HepG2 (cell line): ENCODE results near the gene IL22RA1. TPM values are rescaled to one million over a fixed set of nuclear protein-coding genes. Genes with fewer than 3 reads are reported as not detected.

Experiments used
- CHD2 ChIP-seq: IDR thresholded peaks from 2 replicates; pipeline ENCODE4 v1.6.1; 2011; ENCODE audit warnings: low read depth, low read length, improper control_type of control experiment
- CHD4 ChIP-seq: fragments of 200-600 bp; sonication (generic); IDR thresholded peaks from 2 replicates; pipeline ENCODE4 v1.7.0; 2017; ENCODE audit warnings: mild to moderate bottlenecking, low read length, borderline replicate concordance
- GTF3A ChIP-seq: sonication (generic); formaldehyde crosslinking; conservative IDR thresholded peaks from 2 replicates; pipeline ENCODE4 v1.4.0; 2020; ENCODE audit warnings: mild to moderate bottlenecking, missing genetic modification reagents
- SP2 ChIP-seq: sonication (generic); formaldehyde crosslinking; IDR thresholded peaks from 2 replicates; pipeline ENCODE4 v1.5.1; 2020; ENCODE audit warnings: mild to moderate bottlenecking, missing genetic modification reagents
- STAG1 ChIP-seq: sonication (generic); formaldehyde crosslinking; IDR thresholded peaks from 2 replicates; pipeline ENCODE4 v1.4.0; 2020; ENCODE audit warnings: missing genetic modification reagents
- TMF1 ChIP-seq: sonication (generic); formaldehyde crosslinking; IDR thresholded peaks from 2 replicates; pipeline ENCODE4 v1.8.1; 2022; ENCODE audit warnings: low read depth, missing genetic modification reagents
- TP53 ChIP-seq: sonication (generic); formaldehyde crosslinking; conservative IDR thresholded peaks from 2 replicates; pipeline ENCODE4 v1.4.0; 2020; ENCODE audit warnings: missing genetic modification reagents
- ZNF282 ChIP-seq: fragments of 450-650 bp; IDR thresholded peaks from 2 replicates; pipeline ENCODE4 v1.6.1; 2018; ENCODE audit not compliant: partially characterized antibody
- ZNF33A ChIP-seq: sonication (generic); formaldehyde crosslinking; IDR thresholded peaks from 2 replicates; pipeline ENCODE4 v1.5.1; 2020; ENCODE audit warnings: missing genetic modification reagents, mild to moderate bottlenecking, moderate library complexity, borderline replicate concordance
- ZNF350 ChIP-seq: sonication (generic); formaldehyde crosslinking; IDR thresholded peaks from 2 replicates; pipeline ENCODE4 v1.4.0; 2020; ENCODE audit warnings: mild to moderate bottlenecking, low read depth, missing genetic modification reagents, borderline replicate concordance
- ZNF709 ChIP-seq: sonication (generic); formaldehyde crosslinking; IDR thresholded peaks from 2 replicates; pipeline ENCODE4 v1.5.0; 2020; ENCODE audit warnings: mild to moderate bottlenecking, missing genetic modification reagents
- polyA plus RNA-seq, 8 experiments: library from polyadenylated mRNA; depleted of rRNA in 3 of 8; stranded (reverse) in 7 of 8; unstranded in 1 of 8; fragments of >200 nt; fragmentation: Illumina TruSeq in 4 of 8; extraction: Trizol in 4 of 8; gene quantifications; 2 replicates each; pipeline versions ENCODE4 v1.2.1 to v1.2.3, GENCODE V29; 2011 to 2016; ENCODE audit warnings: low read depth in 4 of 8, missing spikeins in 1 of 8, mixed read lengths in 1 of 8; ENCODE audit not compliant: insufficient read depth in 1 of 8
- total RNA-seq, 5 experiments: library from RNA; depleted of rRNA; stranded (reverse); fragments of >200 nt; fragmentation: Illumina TruSeq; extraction: Trizol; gene quantifications; 2 replicates each; pipeline ENCODE4 v1.2.3, GENCODE V29; 2016; ENCODE audit warnings: low read depth in 1 of 5
- TF ChIP-seq, protein P1 (sequence below): sonication (generic); formaldehyde crosslinking; IDR thresholded peaks from 2 replicates; pipeline ENCODE4 v1.8.1; 2022; ENCODE audit warnings: mild to moderate bottlenecking, missing genetic modification reagents
- TF ChIP-seq, protein P2 (sequence below): sonication (generic); formaldehyde crosslinking; IDR thresholded peaks from 2 replicates; pipeline ENCODE4 v1.4.0; 2020; ENCODE audit warnings: low read depth, missing genetic modification reagents
- TF ChIP-seq, protein P3 (sequence below): sonication (generic); formaldehyde crosslinking; IDR thresholded peaks from 2 replicates; pipeline ENCODE4 v1.4.0; 2020; ENCODE audit warnings: missing genetic modification reagents
- TF ChIP-seq, protein P4 (sequence below): sonication (generic); formaldehyde crosslinking; IDR thresholded peaks from 2 replicates; pipeline ENCODE4 v1.4.0; 2020; ENCODE audit warnings: missing genetic modification reagents

Gene IL22RA1
- total and polyA plus RNA-seq, 2 of the 13 experiments (the other 11 are each of a cell fraction or from before 2014, with no cell fraction given), result 4.4 to 10.2 TPM

DNA sequence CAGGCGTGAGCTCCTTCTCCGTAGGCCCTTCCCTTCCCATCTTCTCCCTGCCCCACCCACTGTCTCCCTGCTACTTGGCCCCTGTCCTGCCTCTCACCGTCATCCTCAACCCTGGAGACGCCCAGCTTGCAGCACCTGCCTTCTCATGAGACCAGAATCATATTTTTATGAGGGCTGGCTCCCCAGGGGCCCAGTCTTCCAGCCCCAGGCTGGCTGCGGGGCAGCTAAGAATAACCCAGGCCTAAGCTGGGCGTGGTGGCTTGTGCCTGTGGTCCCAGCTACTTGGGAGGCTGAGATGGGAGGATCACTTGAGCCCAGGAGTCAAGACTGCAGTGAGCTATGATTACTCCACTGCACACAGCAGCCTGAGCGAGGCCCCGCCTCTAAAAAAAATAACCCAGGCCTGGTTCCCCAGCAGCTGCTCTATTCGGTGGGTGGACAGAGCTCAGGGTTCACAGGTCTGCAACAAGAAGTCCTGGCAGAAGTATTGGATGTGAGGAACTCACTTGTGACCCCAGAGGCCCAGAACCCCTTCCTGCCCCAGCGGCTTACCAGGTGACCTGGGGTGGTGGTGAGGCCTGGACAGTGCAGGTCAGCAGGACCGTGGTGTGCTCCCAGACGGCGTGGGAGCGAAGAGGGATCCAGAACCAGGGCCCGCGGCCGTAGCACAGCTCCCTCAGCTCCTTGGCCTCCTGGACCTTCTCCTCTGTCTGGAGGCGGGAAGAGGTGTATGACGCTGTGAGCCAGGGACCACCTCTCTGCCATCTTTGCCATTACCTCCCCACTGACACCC, 37.4 kb downstream of the IL22RA1 start (continued):
- TF ChIP-seq, protein P1, sequence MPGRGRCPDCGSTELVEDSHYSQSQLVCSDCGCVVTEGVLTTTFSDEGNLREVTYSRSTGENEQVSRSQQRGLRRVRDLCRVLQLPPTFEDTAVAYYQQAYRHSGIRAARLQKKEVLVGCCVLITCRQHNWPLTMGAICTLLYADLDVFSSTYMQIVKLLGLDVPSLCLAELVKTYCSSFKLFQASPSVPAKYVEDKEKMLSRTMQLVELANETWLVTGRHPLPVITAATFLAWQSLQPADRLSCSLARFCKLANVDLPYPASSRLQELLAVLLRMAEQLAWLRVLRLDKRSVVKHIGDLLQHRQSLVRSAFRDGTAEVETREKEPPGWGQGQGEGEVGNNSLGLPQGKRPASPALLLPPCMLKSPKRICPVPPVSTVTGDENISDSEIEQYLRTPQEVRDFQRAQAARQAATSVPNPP (CRISPR knock-in tag), result no peak
- TF ChIP-seq, protein P2, sequence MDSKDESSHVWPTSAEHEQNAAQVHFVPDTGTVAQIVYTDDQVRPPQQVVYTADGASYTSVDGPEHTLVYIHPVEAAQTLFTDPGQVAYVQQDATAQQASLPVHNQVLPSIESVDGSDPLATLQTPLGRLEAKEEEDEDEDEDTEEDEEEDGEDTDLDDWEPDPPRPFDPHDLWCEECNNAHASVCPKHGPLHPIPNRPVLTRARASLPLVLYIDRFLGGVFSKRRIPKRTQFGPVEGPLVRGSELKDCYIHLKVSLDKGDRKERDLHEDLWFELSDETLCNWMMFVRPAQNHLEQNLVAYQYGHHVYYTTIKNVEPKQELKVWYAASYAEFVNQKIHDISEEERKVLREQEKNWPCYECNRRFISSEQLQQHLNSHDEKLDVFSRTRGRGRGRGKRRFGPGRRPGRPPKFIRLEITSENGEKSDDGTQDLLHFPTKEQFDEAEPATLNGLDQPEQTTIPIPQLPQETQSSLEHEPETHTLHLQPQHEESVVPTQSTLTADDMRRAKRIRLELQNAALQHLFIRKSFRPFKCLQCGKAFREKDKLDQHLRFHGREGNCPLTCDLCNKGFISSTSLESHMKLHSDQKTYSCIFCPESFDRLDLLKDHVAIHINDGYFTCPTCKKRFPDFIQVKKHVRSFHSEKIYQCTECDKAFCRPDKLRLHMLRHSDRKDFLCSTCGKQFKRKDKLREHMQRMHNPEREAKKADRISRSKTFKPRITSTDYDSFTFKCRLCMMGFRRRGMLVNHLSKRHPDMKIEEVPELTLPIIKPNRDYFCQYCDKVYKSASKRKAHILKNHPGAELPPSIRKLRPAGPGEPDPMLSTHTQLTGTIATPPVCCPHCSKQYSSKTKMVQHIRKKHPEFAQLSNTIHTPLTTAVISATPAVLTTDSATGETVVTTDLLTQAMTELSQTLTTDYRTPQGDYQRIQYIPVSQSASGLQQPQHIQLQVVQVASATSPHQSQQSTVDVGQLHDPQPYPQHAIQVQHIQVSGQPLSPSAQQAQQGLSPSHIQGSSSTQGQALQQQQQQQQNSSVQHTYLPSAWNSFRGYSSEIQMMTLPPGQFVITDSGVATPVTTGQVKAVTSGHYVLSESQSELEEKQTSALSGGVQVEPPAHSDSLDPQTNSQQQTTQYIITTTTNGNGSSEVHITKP (CRISPR knock-in tag), result no peak
- TF ChIP-seq ZNF350 (CRISPR knock-in tag), result no peak
- TF ChIP-seq CHD2, result no peak
- TF ChIP-seq TP53 (CRISPR knock-in tag), result no peak
- TF ChIP-seq TMF1, result no peak
- TF ChIP-seq SP2 (CRISPR knock-in tag), result no peak
- no peak for TF ChIP-seq GTF3A
- no peak for TF ChIP-seq ZNF282
- TF ChIP-seq STAG1, result no peak
- TF ChIP-seq ZNF33A, result no peak
- TF ChIP-seq, protein P3, sequence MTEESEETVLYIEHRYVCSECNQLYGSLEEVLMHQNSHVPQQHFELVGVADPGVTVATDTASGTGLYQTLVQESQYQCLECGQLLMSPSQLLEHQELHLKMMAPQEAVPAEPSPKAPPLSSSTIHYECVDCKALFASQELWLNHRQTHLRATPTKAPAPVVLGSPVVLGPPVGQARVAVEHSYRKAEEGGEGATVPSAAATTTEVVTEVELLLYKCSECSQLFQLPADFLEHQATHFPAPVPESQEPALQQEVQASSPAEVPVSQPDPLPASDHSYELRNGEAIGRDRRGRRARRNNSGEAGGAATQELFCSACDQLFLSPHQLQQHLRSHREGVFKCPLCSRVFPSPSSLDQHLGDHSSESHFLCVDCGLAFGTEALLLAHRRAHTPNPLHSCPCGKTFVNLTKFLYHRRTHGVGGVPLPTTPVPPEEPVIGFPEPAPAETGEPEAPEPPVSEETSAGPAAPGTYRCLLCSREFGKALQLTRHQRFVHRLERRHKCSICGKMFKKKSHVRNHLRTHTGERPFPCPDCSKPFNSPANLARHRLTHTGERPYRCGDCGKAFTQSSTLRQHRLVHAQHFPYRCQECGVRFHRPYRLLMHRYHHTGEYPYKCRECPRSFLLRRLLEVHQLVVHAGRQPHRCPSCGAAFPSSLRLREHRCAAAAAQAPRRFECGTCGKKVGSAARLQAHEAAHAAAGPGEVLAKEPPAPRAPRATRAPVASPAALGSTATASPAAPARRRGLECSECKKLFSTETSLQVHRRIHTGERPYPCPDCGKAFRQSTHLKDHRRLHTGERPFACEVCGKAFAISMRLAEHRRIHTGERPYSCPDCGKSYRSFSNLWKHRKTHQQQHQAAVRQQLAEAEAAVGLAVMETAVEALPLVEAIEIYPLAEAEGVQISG (CRISPR knock-in tag), result no peak
- TF ChIP-seq, protein P4, sequence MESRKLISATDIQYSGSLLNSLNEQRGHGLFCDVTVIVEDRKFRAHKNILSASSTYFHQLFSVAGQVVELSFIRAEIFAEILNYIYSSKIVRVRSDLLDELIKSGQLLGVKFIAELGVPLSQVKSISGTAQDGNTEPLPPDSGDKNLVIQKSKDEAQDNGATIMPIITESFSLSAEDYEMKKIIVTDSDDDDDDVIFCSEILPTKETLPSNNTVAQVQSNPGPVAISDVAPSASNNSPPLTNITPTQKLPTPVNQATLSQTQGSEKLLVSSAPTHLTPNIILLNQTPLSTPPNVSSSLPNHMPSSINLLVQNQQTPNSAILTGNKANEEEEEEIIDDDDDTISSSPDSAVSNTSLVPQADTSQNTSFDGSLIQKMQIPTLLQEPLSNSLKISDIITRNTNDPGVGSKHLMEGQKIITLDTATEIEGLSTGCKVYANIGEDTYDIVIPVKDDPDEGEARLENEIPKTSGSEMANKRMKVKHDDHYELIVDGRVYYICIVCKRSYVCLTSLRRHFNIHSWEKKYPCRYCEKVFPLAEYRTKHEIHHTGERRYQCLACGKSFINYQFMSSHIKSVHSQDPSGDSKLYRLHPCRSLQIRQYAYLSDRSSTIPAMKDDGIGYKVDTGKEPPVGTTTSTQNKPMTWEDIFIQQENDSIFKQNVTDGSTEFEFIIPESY (CRISPR knock-in tag), result 0 out of 2 replicates have a peak, but pooled peaks have one; percentile 21
- no peak for TF ChIP-seq CHD4
- no peak for TF ChIP-seq ZNF709 (CRISPR knock-in tag)
- TF ChIP-seq, all 625 proteins: peak for 16
